CD4-positive, alpha-beta T cell treated with Interleukin-17A for 4 hours (primary cell): ENCODE results near the gene ZNF581.

Experiments
- DNase-seq: peaks from one replicate; pipeline ENCODE4 v3.0.0-alpha.2; 2020; ENCODE audit warnings: mixed read lengths

Gene ZNF581

GRCh38 chr19:55683449-55684261 lies 40.2 kb downstream of the ZNF581 start:
- DNase-seq: no peak

GRCh38 chr19:55684946-55685681 lies 41.7 kb downstream of the ZNF581 start:
- no peak for DNase-seq

GRCh38 chr19:55685776-55686175 lies 42.3 kb downstream of the ZNF581 start:
- no peak for DNase-seq

GRCh38 chr19:55686311-55687050 lies 43.0 kb downstream of the ZNF581 start:
- no peak for DNase-seq

GRCh38 chr19:55687281-55688201 lies 44.1 kb downstream of the ZNF581 start:
- DNase-seq: no peak

GRCh38 chr19:55688422-55689218 lies 45.2 kb downstream of the ZNF581 start:
- DNase-seq: no peak

- DNase-seq: no peak
Measured at GRCh38 chr19:55689411-55690108, 46.1 kb downstream of the ZNF581 start.

GRCh38 chr19:55690109-55690768 lies 46.8 kb downstream of the ZNF581 start:
- no peak for DNase-seq

GRCh38 chr19:55690769-55691545 lies 47.5 kb downstream of the ZNF581 start:
- DNase-seq: no peak

- DNase-seq: peak; percentile 1
Measured at GRCh38 chr19:55691561-55692481, 48.4 kb downstream of the ZNF581 start.

GRCh38 chr19:55692681-55693081 lies 49.2 kb downstream of the ZNF581 start:
- DNase-seq: no peak

- no peak for DNase-seq
Measured at GRCh38 chr19:55693336-55693974, 50.0 kb downstream of the ZNF581 start.

GRCh38 chr19:55694241-55694655 lies 50.8 kb downstream of the ZNF581 start:
- DNase-seq: no peak

- no peak for DNase-seq
Measured at GRCh38 chr19:55694656-55695491, 51.4 kb downstream of the ZNF581 start.
